ENCODE measurements around the gene P4HB.

The P4HB gene

GRCh38 chr17:81821603-81822311 is 38.6 kb downstream of the P4HB start:
- peaks cover 6% of the 10 kb centered on the region for H3K4me1 Mint-ChIP-seq
- H3K27ac Mint-ChIP-seq (ENCODE audit: low read depth) = no peak overlapping the region

DNA sequence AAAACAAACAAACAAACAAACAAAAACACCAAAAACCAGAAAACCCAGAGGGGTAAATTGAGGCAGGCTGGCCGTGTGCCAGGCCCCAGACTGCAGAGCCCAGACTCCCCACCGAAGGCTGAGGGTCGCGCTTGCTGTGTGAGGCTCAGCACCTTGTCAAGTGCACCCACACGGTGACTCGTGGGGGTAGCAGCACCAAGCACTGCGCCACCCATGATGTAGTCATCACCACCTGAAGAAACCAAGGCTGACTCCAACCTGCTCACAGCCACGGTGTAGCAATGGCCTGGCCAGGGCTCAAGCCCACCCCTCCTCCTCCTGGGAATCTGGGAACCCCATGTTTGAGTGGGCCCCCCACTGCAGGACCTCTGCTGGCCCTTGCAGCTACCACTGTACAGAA is 39.2 kb downstream of the P4HB start:
- Mint-ChIP-seq H3K27ac (ENCODE audit: low read depth) (no peak overlapping the region), H3K9me3 (no peaks in the 10 kb centered on the region), H3K36me3 (ENCODE audit: insufficient read depth) (peaks cover 3% of the 10 kb centered on the region), H3K4me1 (peaks cover 4% of the 10 kb centered on the region), H3K4me3 (no peak overlapping the region), H3K27me3 (no peaks in the 10 kb centered on the region)
- no peak for ATAC-seq (replicated peaks; ENCODE audit: extremely low read depth, poor library complexity, severe bottlenecking)
- DNase-seq (ENCODE audit: low spot score in 2 of 2) = no peak

More at GRCh38 chr17:81821603-81822311, 38.6 kb downstream of the P4HB start:
- Mint-ChIP-seq H3K4me3 (no peak overlapping the region), H3K9me3 (no peaks in the 10 kb centered on the region), H3K36me3 (ENCODE audit: insufficient read depth) (peaks cover 3% of the 10 kb centered on the region), H3K27me3 (no peaks in the 10 kb centered on the region)
- DNase-seq (ENCODE audit: low spot score in 2 of 2) (no peak), ATAC-seq (replicated peaks; ENCODE audit: extremely low read depth, poor library complexity, severe bottlenecking) (no peak)

DNA sequence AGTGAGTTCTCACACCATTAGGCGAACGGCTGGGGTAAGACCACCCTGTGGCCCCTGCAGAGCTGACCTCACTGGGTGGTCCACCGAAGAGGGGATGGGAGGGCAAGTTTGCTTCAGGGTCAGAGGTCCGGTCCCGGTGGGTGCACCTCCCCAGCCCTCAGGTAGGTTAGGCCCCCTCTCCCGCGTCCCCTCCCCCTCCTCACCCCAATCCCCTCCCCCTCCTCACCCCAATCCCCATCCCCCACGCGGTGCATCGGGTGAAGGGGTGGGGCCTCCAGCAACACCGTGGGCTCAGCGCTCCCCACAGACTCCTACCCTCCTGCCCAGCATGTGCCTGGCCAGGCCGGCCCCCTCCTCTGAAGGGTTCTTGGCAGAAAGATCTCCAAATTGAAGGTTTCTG is 40.6 kb downstream of the P4HB start:
- no peak overlapping the region for H3K4me3 Mint-ChIP-seq
- ATAC-seq (replicated peaks; ENCODE audit: extremely low read depth, poor library complexity, severe bottlenecking) = no peak
- H3K27ac Mint-ChIP-seq (ENCODE audit: low read depth) = no peak overlapping the region
- H3K36me3 Mint-ChIP-seq (ENCODE audit: insufficient read depth) = peaks cover 3% of the 10 kb centered on the region
- H3K4me1 Mint-ChIP-seq = no peaks in the 10 kb centered on the region
- H3K27me3 Mint-ChIP-seq = no peaks in the 10 kb centered on the region
- DNase-seq (ENCODE audit: low spot score in 2 of 2) = no peak
- no peaks in the 10 kb centered on the region for H3K9me3 Mint-ChIP-seq

DNA sequence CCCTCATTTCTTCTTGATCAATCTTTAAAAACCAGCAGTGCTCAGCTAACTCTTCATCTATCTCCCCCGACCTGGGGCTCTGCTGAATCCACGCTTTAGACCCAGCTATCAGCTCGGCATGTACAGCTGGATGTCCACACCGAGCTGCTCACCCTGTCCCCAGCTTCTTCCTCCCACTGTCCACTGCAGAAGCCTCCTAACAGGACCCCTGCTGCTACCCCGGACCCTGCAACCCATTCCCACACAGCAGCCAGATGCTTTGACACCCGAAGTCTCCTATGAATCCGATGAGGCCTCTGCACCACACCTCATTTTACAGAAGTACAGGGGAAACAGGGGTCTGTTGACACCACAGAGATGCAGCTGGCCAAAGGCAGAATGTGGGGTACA is 42.6 kb downstream of the P4HB start:
- H3K27me3 Mint-ChIP-seq = no peaks in the 10 kb centered on the region
- H3K4me1 Mint-ChIP-seq = no peaks in the 10 kb centered on the region
- H3K36me3 Mint-ChIP-seq (ENCODE audit: insufficient read depth) = peaks cover 1% of the 10 kb centered on the region
- no peak overlapping the region for H3K4me3 Mint-ChIP-seq
- H3K9me3 Mint-ChIP-seq = no peaks in the 10 kb centered on the region
- H3K27ac Mint-ChIP-seq (ENCODE audit: low read depth) = no peak overlapping the region
- DNase-seq (ENCODE audit: low spot score in 2 of 2) (no peak), ATAC-seq (replicated peaks; ENCODE audit: extremely low read depth, poor library complexity, severe bottlenecking) (no peak)

DNA sequence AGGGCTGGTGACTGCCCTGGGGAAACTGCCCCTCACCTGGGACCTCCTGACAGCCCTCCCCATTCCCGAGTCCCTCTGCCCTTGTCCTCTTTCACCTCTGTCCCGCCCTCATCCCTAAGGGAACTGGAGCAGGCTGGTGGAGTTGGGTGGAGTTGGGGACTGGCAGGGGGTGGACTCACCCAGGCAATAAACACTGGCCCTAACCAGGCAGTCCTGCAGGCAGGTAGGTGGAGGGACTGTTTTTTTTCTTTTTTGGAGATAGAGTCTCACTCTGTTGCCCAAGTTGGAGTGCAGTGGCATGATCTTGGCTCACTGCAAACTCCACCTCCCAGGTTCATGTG is 44.7 kb downstream of the P4HB start:
- Mint-ChIP-seq H3K27me3 (no peaks in the 10 kb centered on the region), H3K9me3 (no peaks in the 10 kb centered on the region), H3K4me1 (no peaks in the 10 kb centered on the region), H3K27ac (ENCODE audit: low read depth) (no peak overlapping the region), H3K4me3 (no peak overlapping the region), H3K36me3 (ENCODE audit: insufficient read depth) (peaks cover 1% of the 10 kb centered on the region)
- DNase-seq (ENCODE audit: low spot score in 2 of 2) (no peak), ATAC-seq (replicated peaks; ENCODE audit: extremely low read depth, poor library complexity, severe bottlenecking) (no peak)

DNA sequence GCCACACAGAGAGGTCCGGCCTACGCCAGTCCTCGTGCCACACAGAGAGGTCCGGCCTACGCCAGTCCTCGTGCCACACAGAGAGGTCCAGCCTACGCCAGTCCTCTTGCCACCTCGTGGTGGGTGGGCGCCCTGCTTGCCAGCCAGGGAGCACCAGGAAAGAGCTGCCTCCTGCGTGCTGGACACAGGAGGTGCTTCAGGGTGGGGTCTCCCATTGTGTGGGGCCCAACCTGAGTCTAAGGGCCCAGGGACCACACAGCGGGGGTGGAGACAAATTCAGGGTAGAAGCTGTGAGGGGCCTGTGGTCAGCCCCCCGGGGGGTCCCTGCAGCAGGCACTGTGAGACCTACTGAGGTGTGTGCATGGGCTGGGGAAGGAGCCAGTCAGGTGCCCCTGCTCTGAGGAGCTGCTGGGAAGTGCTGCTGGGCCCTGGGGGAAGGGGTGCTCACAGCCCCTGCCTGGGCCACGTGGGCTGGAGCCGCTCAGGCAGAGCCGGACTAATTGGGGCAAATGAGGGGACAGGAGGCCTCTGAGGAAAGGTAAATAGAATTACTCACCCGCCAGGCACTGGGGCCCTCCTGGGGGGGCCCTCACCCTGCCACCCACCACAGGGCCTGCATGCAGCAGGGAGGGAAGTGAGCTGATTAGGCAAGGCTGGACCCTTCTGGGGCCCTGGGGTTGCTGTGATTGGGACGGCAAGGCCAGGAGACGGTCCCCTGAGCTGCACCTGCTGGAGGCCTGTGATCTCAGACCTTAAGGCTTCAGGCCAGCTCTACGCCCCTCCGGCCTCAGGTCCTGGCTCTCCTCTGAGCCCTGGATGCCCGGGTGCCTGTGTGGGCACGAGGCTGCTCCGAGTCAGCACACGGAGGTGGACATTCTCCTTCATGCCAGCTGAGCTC is 45.3 kb downstream of the P4HB start:
- no peak overlapping the region for H3K27ac Mint-ChIP-seq (ENCODE audit: low read depth)
- H3K27me3 Mint-ChIP-seq = peaks cover 6% of the 10 kb centered on the region
- H3K36me3 Mint-ChIP-seq (ENCODE audit: insufficient read depth) = peaks cover 1% of the 10 kb centered on the region
- H3K4me1 Mint-ChIP-seq = no peaks in the 10 kb centered on the region
- H3K4me3 Mint-ChIP-seq = no peak overlapping the region
- H3K9me3 Mint-ChIP-seq = no peaks in the 10 kb centered on the region
- DNase-seq (ENCODE audit: low spot score in 2 of 2) = no peak
- no peak for ATAC-seq (replicated peaks; ENCODE audit: extremely low read depth, poor library complexity, severe bottlenecking)

GRCh38 chr17:81813861-81814683 is 46.3 kb downstream of the P4HB start:
- H3K27me3 Mint-ChIP-seq = peaks cover 15% of the 10 kb centered on the region
- H3K9me3 Mint-ChIP-seq = no peaks in the 10 kb centered on the region
- no peaks in the 10 kb centered on the region for H3K4me1 Mint-ChIP-seq
- no peak for DNase-seq (ENCODE audit: low spot score in 2 of 2)
- peaks cover 1% of the 10 kb centered on the region for H3K36me3 Mint-ChIP-seq (ENCODE audit: insufficient read depth)
- no peak overlapping the region for H3K27ac Mint-ChIP-seq (ENCODE audit: low read depth)
- no peak overlapping the region for H3K4me3 Mint-ChIP-seq
- ATAC-seq (replicated peaks; ENCODE audit: extremely low read depth, poor library complexity, severe bottlenecking) = no peak

GRCh38 chr17:81813371-81813684 is 47.0 kb downstream of the P4HB start:
- peaks cover 20% of the 10 kb centered on the region for H3K27me3 Mint-ChIP-seq
- no peak overlapping the region for H3K4me3 Mint-ChIP-seq
- no peaks in the 10 kb centered on the region for H3K9me3 Mint-ChIP-seq
- H3K27ac Mint-ChIP-seq (ENCODE audit: low read depth) = no peak overlapping the region
- DNase-seq (ENCODE audit: low spot score in 2 of 2) = no peak
- peaks cover 1% of the 10 kb centered on the region for H3K36me3 Mint-ChIP-seq (ENCODE audit: insufficient read depth)
- no peaks in the 10 kb centered on the region for H3K4me1 Mint-ChIP-seq
- ATAC-seq (replicated peaks; ENCODE audit: extremely low read depth, poor library complexity, severe bottlenecking) = no peak

DNA sequence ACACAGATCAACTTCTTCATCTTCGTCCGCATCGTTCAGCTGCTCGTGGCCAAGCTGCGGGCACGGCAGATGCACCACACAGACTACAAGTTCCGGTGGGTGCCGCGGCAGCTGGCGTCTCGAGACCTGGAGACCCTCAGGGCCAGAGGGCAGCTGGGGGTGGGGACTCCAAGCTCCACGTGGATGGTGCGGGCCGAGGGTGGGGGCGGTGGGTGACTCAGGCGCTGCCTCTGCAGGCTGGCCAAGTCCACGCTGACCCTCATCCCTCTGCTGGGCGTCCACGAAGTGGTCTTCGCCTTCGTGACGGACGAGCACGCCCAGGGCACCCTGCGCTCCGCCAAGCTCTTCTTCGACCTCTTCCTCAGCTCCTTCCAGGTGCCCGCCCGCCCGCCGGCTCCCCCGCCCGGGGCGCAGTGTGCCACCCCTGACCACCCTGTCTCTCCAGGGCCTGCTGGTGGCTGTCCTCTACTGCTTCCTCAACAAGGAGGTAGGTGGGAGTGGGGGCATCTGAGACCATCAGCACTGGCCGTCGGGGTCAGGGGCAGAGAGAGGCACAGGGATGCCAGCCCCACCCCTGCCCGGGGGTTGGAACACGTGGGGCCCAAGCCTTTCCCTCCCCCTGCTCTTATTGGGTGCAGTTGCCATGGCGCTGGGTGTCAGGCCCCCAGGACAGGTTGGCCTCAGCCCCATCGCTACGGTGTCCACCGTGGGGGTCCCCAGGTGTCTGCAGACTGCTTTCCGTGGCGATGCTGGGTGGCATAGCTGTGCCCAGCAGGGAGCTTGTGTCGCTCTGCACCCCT is 47.6 kb downstream of the P4HB start:
- ATAC-seq (replicated peaks; ENCODE audit: extremely low read depth, poor library complexity, severe bottlenecking) (no peak), DNase-seq (ENCODE audit: low spot score in 2 of 2) (no peak)
- H3K27ac Mint-ChIP-seq (ENCODE audit: low read depth) = no peak overlapping the region
- H3K4me3 Mint-ChIP-seq = no peak overlapping the region
- H3K36me3 Mint-ChIP-seq (ENCODE audit: insufficient read depth) = no peaks in the 10 kb centered on the region
- no peaks in the 10 kb centered on the region for H3K9me3 Mint-ChIP-seq
- no peaks in the 10 kb centered on the region for H3K4me1 Mint-ChIP-seq
- H3K27me3 Mint-ChIP-seq = peaks cover 20% of the 10 kb centered on the region

- DNase-seq (ENCODE audit: low spot score in 2 of 2) (no peak), ATAC-seq (replicated peaks; ENCODE audit: extremely low read depth, poor library complexity, severe bottlenecking) (no peak)
- Mint-ChIP-seq H3K4me3 (no peak overlapping the region), H3K27me3 (peaks cover 20% of the 10 kb centered on the region), H3K9me3 (no peaks in the 10 kb centered on the region), H3K27ac (ENCODE audit: low read depth) (no peak overlapping the region), H3K36me3 (ENCODE audit: insufficient read depth) (no peaks in the 10 kb centered on the region), H3K4me1 (no peaks in the 10 kb centered on the region)
Observed at GRCh38 chr17:81811705-81812570, 48.4 kb downstream of the P4HB start.

DNA sequence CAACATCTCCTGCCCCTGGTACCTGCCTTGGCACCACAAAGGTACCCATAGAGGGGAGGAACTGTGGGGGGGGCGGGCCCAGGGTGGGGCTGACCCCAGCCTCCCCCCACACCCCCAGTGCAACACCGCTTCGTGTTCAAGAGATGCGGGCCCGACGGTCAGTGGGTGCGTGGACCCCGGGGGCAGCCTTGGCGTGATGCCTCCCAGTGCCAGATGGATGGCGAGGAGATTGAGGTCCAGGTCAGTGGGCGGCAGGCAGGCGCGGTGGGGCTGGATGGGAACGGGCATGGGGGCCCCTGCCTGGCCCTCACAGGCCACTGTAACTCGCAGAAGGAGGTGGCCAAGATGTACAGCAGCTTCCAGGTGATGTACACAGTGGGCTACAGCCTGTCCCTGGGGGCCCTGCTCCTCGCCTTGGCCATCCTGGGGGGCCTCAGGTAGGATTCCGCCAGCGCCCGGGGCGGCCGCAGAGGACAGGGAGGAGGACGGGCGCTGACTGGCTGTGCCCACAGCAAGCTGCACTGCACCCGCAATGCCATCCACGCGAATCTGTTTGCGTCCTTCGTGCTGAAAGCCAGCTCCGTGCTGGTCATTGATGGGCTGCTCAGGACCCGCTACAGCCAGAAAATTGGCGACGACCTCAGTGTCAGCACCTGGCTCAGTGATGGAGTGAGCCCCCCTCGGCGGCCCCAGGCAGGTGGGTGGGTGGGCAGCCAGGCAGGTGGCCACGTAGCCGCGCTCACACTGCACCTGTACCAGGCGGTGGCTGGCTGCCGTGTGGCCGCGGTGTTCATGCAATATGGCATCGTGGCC is 49.2 kb downstream of the P4HB start:
- no peaks in the 10 kb centered on the region for H3K4me1 Mint-ChIP-seq
- H3K27ac Mint-ChIP-seq (ENCODE audit: low read depth) = no peak overlapping the region
- no peaks in the 10 kb centered on the region for H3K36me3 Mint-ChIP-seq (ENCODE audit: insufficient read depth)
- no peak overlapping the region for H3K4me3 Mint-ChIP-seq
- H3K9me3 Mint-ChIP-seq = no peaks in the 10 kb centered on the region
- DNase-seq (ENCODE audit: low spot score in 2 of 2) = no peak
- no peak for ATAC-seq (replicated peaks; ENCODE audit: extremely low read depth, poor library complexity, severe bottlenecking)
- peaks cover 20% of the 10 kb centered on the region for H3K27me3 Mint-ChIP-seq
